ENCODE results near the gene PCSK7. TPM values are rescaled to one million over a fixed set of nuclear protein-coding genes. Genes with fewer than 3 reads are reported as not detected.

The PCSK7 gene
- total and polyA plus RNA-seq, 4 donors, result 7.3 to 32.3 (median 16.2) TPM

- Histone ChIP-seq H3K9ac (ENCODE audit: low read depth in 1 of 2, low read length in 2 of 2) (no peak overlapping the region), H3K9me3 (ENCODE audit: control insufficient read depth in 4 of 4, low read length in 3 of 4) (no peaks in the 10 kb centered on the region), H3K4me1 (ENCODE audit: control insufficient read depth in 4 of 4, insufficient read depth in 4 of 4, low read length in 3 of 4) (no peaks in the 10 kb centered on the region), H3K36me3 (ENCODE audit: control insufficient read depth in 4 of 4, insufficient read depth in 3 of 4, low read depth in 1 of 4, low read length in 3 of 4) (peaks cover 2 to 41% (median 27%) of the 10 kb centered on the region in 4 donors), H3K27ac (ENCODE audit: low read depth in 1 of 2, low read length in 2 of 2) (no peak overlapping the region), H3K27me3 (ENCODE audit: control insufficient read depth in 4 of 4, insufficient read depth in 4 of 4, low read length in 3 of 4) (no peaks in the 10 kb centered on the region), H3K4me3 (ENCODE audit: low read depth in 1 of 3, low read length in 3 of 3) (no peak overlapping the region)
- 96% methylated on average over 11 of the region's 11 CpGs for WGBS
- TF ChIP-seq TAF1 (conservative IDR thresholded peaks at IDR 0.05) (no peak), RAD21 (IDR thresholded peaks at IDR 0.05) (no peak), HNF4G (IDR thresholded peaks at IDR 0.05) (no peak), JUND (IDR thresholded peaks at IDR 0.05) (no peak), HNF4A (conservative IDR thresholded peaks at IDR 0.05) (no peak), YY1 (IDR thresholded peaks at IDR 0.05) (no peak), RXRA (IDR thresholded peaks at IDR 0.05) (no peak), CTCF (IDR thresholded peaks at IDR 0.05; ENCODE audit: low read depth, low read length, missing input control) (no peak), NR2F2 (IDR thresholded peaks at IDR 0.05) (no peak), EGR1 (IDR thresholded peaks at IDR 0.05; ENCODE audit: low read depth in 2 of 2) (no peak), ATF3 (IDR thresholded peaks at IDR 0.05) (no peak), MAX (IDR thresholded peaks at IDR 0.05) (no peak), SP1 (IDR thresholded peaks at IDR 0.05) (no peak), ZBTB33 (IDR thresholded peaks at IDR 0.05) (no peak), FOXA2 (IDR thresholded peaks at IDR 0.05) (no peak), FOXA1 (IDR thresholded peaks at IDR 0.05) (no peak), REST (IDR thresholded peaks at IDR 0.05) (no peak)
- DNase-seq (ENCODE audit: low spot score), result no peak
Observed at GRCh38 chr11:117212697-117213355, 19.0 kb downstream of the PCSK7 start.
